Smooth muscle cell (in vitro differentiated cells): ENCODE results near the gene LRIT2. TPM values are rescaled to one million over a fixed set of nuclear protein-coding genes. Genes with fewer than 3 reads are reported as not detected.
A peak's percentile ranks its signal among the peaks of the same experiment; 100 is the strongest.

Experiments
- DNase-seq: peaks from one replicate; lab custom pipeline; 2025; ENCODE audit not compliant: unreplicated experiment; lab: John Stamatoyannopoulos, UW
- H2AFZ ChIP-seq: fragments of 200-600 bp; sonication (generic); 2 replicates; pipeline ENCODE4 v1.6.0; 2016; ENCODE audit warnings: antibody characterized with exemption, low read depth, mild to moderate bottlenecking
- H3F3A ChIP-seq: fragments of 200-600 bp; sonication (generic); 2 replicates; pipeline ENCODE4 v1.6.0; 2017; ENCODE audit warnings: antibody characterized with exemption, low read depth
- H3K27ac ChIP-seq: fragments of 200-600 bp; sonication (generic); 2 replicates; pipeline ENCODE4 v1.5.1; 2016; ENCODE audit warnings: low read depth, mild to moderate bottlenecking
- H3K27me3 ChIP-seq: fragments of 200-600 bp; sonication (generic); 2 replicates; pipeline ENCODE4 v1.6.1; 2016; ENCODE audit warnings: low read depth, mild to moderate bottlenecking
- H3K36me3 ChIP-seq: fragments of 200-600 bp; sonication (generic); 2 replicates; pipeline ENCODE4 v1.5.1; 2016; ENCODE audit warnings: low read depth
- H3K4me1 ChIP-seq: fragments of 200-600 bp; sonication (generic); 2 replicates; pipeline ENCODE4 v1.5.1; 2016; ENCODE audit warnings: low read depth
- H3K4me2 ChIP-seq: fragments of 200-600 bp; sonication (generic); 2 replicates; pipeline ENCODE4 v1.6.0; 2016; ENCODE audit warnings: mild to moderate bottlenecking
- H3K4me3 ChIP-seq: fragments of 200-600 bp; sonication (generic); 2 replicates; pipeline ENCODE4 v1.5.1; 2016; ENCODE audit warnings: mild to moderate bottlenecking
- H3K79me2 ChIP-seq: fragments of 200-600 bp; sonication (generic); 2 replicates; pipeline ENCODE4 v1.6.0; 2016; ENCODE audit warnings: low read depth, mild to moderate bottlenecking
- H3K9ac ChIP-seq: fragments of 200-600 bp; sonication (generic); 2 replicates; pipeline ENCODE4 v1.6.0; 2016; ENCODE audit warnings: low read depth
- H3K9me3 ChIP-seq: fragments of 200-600 bp; sonication (generic); replicated peaks from 2 replicates; pipeline ENCODE4 v1.5.1; 2016; ENCODE audit warnings: low read depth
- H4K20me1 ChIP-seq: fragments of 200-600 bp; sonication (generic); 2 replicates; pipeline ENCODE4 v1.6.0; 2016; ENCODE audit warnings: low read depth
- CTCF ChIP-seq: fragments of 200-600 bp; sonication (generic); IDR thresholded peaks from 2 replicates; pipeline ENCODE4 v1.5.1; 2017; ENCODE audit warnings: borderline replicate concordance, mild to moderate bottlenecking, antibody characterized with exemption; ENCODE audit not compliant: insufficient read depth, poor library complexity, severe bottlenecking
- WGBS: methylation state at CpG from one replicate; pipeline ENCODE4 v1.1.7; 2016; ENCODE audit warnings: low lambda C conversion rate; 5-methylcytosine and 5-hydroxymethylcytosine counted together
- polyA plus RNA-seq: library from polyadenylated mRNA; unstranded; fragments of >200 nt; fragmentation: Nextera tagmentation; extraction: Ambion mirVana; gene quantifications from 2 replicates; pipeline ENCODE4 v1.2.1, GENCODE V29; 2016
- total RNA-seq: library from RNA; depleted of rRNA; stranded (reverse); fragments of >200 nt; gene quantifications from 2 replicates; pipeline ENCODE4 v1.2.3, GENCODE V29; 2014

Gene LRIT2
- total and polyA plus RNA-seq, 2 experiments from 2014 or later, result not detected

DNA sequence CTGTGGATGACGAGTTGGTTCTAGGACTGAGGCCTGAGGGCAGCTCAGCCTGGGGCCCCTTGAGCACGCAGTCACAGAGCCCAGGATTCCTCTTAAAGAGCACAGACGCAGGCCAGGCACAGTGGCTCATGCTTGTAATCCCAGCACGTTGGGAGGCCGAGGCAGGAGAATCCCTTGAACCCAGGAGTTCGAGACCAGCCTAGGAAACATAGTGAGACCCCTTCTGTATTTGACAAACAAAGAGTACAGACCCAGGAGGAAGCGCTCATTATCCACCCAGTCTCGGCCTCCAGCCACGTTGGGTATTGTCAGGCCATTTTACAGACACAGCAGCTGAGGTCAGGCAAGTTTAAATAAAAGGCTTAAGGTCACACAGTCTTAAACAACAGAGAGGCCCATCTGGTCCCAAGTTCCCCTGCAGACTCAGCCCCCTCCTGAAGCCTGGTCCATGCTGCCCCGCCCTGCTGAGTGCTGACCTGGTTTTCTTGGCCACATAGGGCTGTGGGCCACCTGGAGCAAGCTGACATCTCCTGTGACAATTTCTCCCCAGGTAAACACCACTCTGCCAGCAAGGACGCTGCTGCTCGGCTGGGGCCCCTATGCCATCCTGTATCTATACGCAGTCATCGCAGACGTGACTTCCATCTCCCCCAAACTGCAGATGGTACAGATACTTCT lies 32.1 kb upstream of the LRIT2 start:
- Histone ChIP-seq H3K79me2 (no peaks in the 10 kb centered on the region), H4K20me1 (no peaks in the 10 kb centered on the region), H3K36me3 (no peaks in the 10 kb centered on the region), H2AFZ (no peak overlapping the region), H3K9ac (no peak overlapping the region), H3K9me3 (no peaks in the 10 kb centered on the region), H3K4me1 (no peaks in the 10 kb centered on the region), H3F3A (no peaks in the 10 kb centered on the region), H3K4me2 (peak overlapping the region; percentile 31), H3K27ac (no peak overlapping the region), H3K4me3 (no peak overlapping the region), H3K27me3 (no peaks in the 10 kb centered on the region)
- WGBS, result 71% methylated on average over 15 of the region's 15 CpGs
- no peak for DNase-seq
- no peak for TF ChIP-seq CTCF

GRCh38 chr10:84256510-84257342 lies 31.4 kb upstream of the LRIT2 start:
- Histone ChIP-seq H3K4me1 (no peaks in the 10 kb centered on the region), H3K36me3 (no peaks in the 10 kb centered on the region), H3K79me2 (no peaks in the 10 kb centered on the region), H3K27ac (no peak overlapping the region), H2AFZ (no peak overlapping the region), H3F3A (no peaks in the 10 kb centered on the region), H3K27me3 (no peaks in the 10 kb centered on the region), H3K9me3 (no peaks in the 10 kb centered on the region), H3K4me3 (no peak overlapping the region), H3K9ac (no peak overlapping the region), H3K4me2 (peak overlapping the region; percentile 31), H4K20me1 (no peaks in the 10 kb centered on the region)
- 56% methylated on average over 35 of the region's 35 CpGs for WGBS
- DNase-seq, result no peak
- TF ChIP-seq CTCF, result peak; percentile 45

- no peaks in the 10 kb centered on the region for H3K4me1 ChIP-seq
- no peak for TF ChIP-seq CTCF
- no peaks in the 10 kb centered on the region for H3K9me3 ChIP-seq
- H2AFZ ChIP-seq, result no peak overlapping the region
- no peaks in the 10 kb centered on the region for H3K36me3 ChIP-seq
- no peak overlapping the region for H3K4me3 ChIP-seq
- H3F3A ChIP-seq, result no peaks in the 10 kb centered on the region
- no peaks in the 10 kb centered on the region for H4K20me1 ChIP-seq
- H3K27ac ChIP-seq, result no peak overlapping the region
- no peaks in the 10 kb centered on the region for H3K79me2 ChIP-seq
- WGBS, result 86% methylated on average over 10 of the region's 10 CpGs
- H3K4me2 ChIP-seq, result no peak overlapping the region
- no peaks in the 10 kb centered on the region for H3K27me3 ChIP-seq
- H3K9ac ChIP-seq, result no peak overlapping the region
- no peak for DNase-seq
Measured at GRCh38 chr10:84254552-84255478, 29.5 kb upstream of the LRIT2 start.
